HCT116 (cell line): Measurements from ENCODE around the gene M1AP. TPM values are rescaled to one million over a fixed set of nuclear protein-coding genes. Genes with fewer than 3 reads are reported as not detected.

ENCODE experiments used
- EZH2 ChIP-seq: fragments of 200-600 bp; sonication (generic); IDR thresholded peaks from 2 replicates; pipeline ENCODE4 v1.6.1; 2017; ENCODE audit warnings: antibody characterized with exemption, mixed run types
- EZH2phosphoT487 ChIP-seq: fragments of 200-600 bp; IDR thresholded peaks from 2 replicates; pipeline ENCODE4 v1.6.1; 2018; ENCODE audit warnings: antibody characterized with exemption, borderline replicate concordance
- JUND ChIP-seq: IDR thresholded peaks from 2 replicates; pipeline ENCODE4 v1.6.1; 2012
- SIN3A ChIP-seq: IDR thresholded peaks from 2 replicates; pipeline ENCODE4 v1.6.1; 2012; ENCODE audit warnings: low read depth
- ZBTB33 ChIP-seq: IDR thresholded peaks from 2 replicates; pipeline ENCODE4 v1.6.1; 2011; ENCODE audit warnings: mild to moderate bottlenecking, low read length, moderate library complexity; ENCODE audit not compliant: insufficient replicate concordance; ENCODE audit errors: extremely low read depth
- ZNF274 ChIP-seq: fragments of 200-500 bp; sonication (Bioruptor generic); IDR thresholded peaks from 2 replicates; pipeline ENCODE4 v1.6.1; 2014; ENCODE audit warnings: mild to moderate bottlenecking, low read depth, low read length, inconsistent platforms
- total RNA-seq: library from RNA; stranded (reverse); gene quantifications from one replicate; pipeline ENCODE4 v1.2.1, GENCODE V29; 2021; ENCODE audit not compliant: unreplicated experiment
- TF ChIP-seq, protein P1 (sequence below), 3 experiments: fragments of 200-600 bp in 1 of 3; sonication (generic) in 1 of 3; IDR thresholded peaks in 2 of 3; conservative IDR thresholded peaks in 1 of 3; 2 replicates each; pipeline ENCODE4 v1.5.1; 2012 to 2017; ENCODE audit warnings: low read depth in 2 of 3, low read length in 2 of 3, antibody characterized with exemption in 1 of 3, borderline replicate concordance in 1 of 3, control low read depth in 1 of 3, mild to moderate bottlenecking in 1 of 3, mixed read lengths in 1 of 3, mixed run types in 1 of 3, moderate library complexity in 1 of 3; ENCODE audit not compliant: insufficient read depth in 1 of 3

Gene M1AP
- total RNA-seq, 1 experiment from 2014 or later = 28.2 TPM

DNA sequence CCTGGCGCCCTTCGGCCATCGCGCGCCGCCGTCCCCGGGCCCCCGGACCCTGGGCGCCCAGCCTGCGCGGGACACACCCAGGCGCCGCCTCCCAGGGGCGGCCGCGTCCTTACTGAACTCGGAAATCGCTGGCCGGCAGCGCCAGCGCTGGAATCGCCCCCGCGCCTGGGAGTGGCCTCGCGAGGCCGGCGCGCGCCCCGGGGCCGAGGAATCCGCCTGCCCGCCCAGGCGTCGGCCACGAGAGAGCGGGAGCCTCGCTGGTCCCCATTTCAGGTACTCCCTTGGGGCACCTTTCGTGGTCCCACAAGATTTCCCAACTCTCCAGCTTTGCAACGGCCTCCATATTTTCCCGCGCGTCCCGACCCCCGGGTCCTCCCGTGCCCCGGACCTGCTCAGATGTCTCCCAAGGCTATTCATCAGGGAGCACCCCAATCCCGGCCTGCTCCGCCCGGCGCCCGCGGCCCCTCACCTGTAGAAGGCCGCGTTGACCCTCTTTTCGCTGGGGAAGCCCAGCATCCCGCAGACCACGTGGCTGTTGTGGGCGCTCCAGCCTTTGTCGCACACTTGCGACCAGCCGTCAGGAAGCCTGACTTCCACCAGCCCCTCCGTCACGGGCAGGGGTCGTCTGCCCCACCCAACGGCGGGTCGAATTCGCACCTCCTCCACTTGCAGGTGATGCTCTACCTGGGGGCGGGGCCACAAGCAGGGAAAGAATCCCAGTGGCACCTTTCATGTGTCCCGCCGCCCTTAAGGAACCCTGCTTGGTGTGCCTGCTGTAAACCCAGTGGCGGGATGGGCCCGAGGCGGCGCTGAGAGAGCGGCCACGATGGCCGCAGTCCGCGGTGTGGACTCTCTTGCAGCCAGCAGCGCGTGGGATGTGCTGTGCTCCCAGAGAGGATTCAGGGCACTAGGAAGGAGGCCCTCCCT is 99.0 kb downstream of the M1AP start (continued):
- TF ChIP-seq JUND = no peak
- TF ChIP-seq EZH2 = no peak
- TF ChIP-seq ZNF274 = no peak
- TF ChIP-seq, protein P1, sequence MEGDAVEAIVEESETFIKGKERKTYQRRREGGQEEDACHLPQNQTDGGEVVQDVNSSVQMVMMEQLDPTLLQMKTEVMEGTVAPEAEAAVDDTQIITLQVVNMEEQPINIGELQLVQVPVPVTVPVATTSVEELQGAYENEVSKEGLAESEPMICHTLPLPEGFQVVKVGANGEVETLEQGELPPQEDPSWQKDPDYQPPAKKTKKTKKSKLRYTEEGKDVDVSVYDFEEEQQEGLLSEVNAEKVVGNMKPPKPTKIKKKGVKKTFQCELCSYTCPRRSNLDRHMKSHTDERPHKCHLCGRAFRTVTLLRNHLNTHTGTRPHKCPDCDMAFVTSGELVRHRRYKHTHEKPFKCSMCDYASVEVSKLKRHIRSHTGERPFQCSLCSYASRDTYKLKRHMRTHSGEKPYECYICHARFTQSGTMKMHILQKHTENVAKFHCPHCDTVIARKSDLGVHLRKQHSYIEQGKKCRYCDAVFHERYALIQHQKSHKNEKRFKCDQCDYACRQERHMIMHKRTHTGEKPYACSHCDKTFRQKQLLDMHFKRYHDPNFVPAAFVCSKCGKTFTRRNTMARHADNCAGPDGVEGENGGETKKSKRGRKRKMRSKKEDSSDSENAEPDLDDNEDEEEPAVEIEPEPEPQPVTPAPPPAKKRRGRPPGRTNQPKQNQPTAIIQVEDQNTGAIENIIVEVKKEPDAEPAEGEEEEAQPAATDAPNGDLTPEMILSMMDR (IDR thresholded peaks at IDR 0.05 in 2 of 3, conservative IDR thresholded peaks at IDR 0.05 in 1 of 3; ENCODE audit: borderline replicate concordance in 1 of 3, insufficient read depth in 1 of 3, low read depth in 2 of 3, low read length in 2 of 3) = no peak
- no peak for TF ChIP-seq EZH2phosphoT487
- no peak for TF ChIP-seq ZBTB33
- TF ChIP-seq SIN3A = no peak
